Transverse colon (tissue), 4 donors: ENCODE results near the gene MAN1C1. TPM values are rescaled to one million over a fixed set of nuclear protein-coding genes. Genes with fewer than 3 reads are reported as not detected.
"Not testable (repeated sequence)": the region's sequence is repeated elsewhere in the genome, so short reads cannot be mapped to it uniquely, and the experiment has no call there.

Experiments
- DNase-seq: peaks from one replicate; pipeline ENCODE4 v3.0.0-alpha.2; 2019
- H3K27ac ChIP-seq, 4 donors: fragments of 200-600 bp; sonication (generic); 2 replicates each; pipeline ENCODE4 v1.5.1; 2016 to 2018; ENCODE audit warnings: inconsistent platforms in 4 of 4
- H3K27me3 ChIP-seq: fragments of 200-600 bp; sonication (generic); 2 replicates; pipeline ENCODE4 v1.5.1; 2017; ENCODE audit warnings: inconsistent platforms
- H3K36me3 ChIP-seq, 4 donors: fragments of 200-600 bp; sonication (generic); 2 replicates each; pipeline ENCODE4 v1.5.1; 2017 to 2019; ENCODE audit warnings: inconsistent platforms in 4 of 4
- H3K4me1 ChIP-seq, 4 donors: fragments of 200-600 bp; sonication (generic); 2 replicates each; pipeline ENCODE4 v1.5.1; 2017 to 2020; ENCODE audit warnings: inconsistent platforms in 4 of 4
- H3K4me3 ChIP-seq, 4 donors: fragments of 200-600 bp; sonication (generic); 1 replicate in 1 of 4; 2 replicates in 3 of 4; pipeline versions ENCODE4 v1.5.1 to v1.6.1; 2017 to 2019; ENCODE audit warnings: inconsistent platforms in 4 of 4
- H3K9me3 ChIP-seq, 2 donors: fragments of 200-600 bp; sonication (generic); 2 replicates each; pipeline ENCODE4 v1.5.1; 2017 to 2019; ENCODE audit warnings: inconsistent platforms in 2 of 2
- CTCF ChIP-seq, 5 experiments: fragments of 200-600 bp in 3 of 5; fragments of 450-650 bp in 2 of 5; sonication (generic) in 3 of 5; IDR thresholded peaks; 1 replicate in 2 of 5; 2 replicates in 3 of 5; pipeline ENCODE4 v1.5.1; 2016 to 2017; ENCODE audit warnings: antibody characterized with exemption in 5 of 5, inconsistent platforms in 3 of 5, mild to moderate bottlenecking in 2 of 5, moderate library complexity in 1 of 5
- EP300 ChIP-seq: sonication (generic); formaldehyde crosslinking; IDR thresholded peaks from one replicate; pipeline ENCODE4 v1.6.1; 2017; ENCODE audit warnings: antibody characterized with exemption, low read depth
- POLR2A ChIP-seq: fragments of 450-650 bp; IDR thresholded peaks from one replicate; pipeline ENCODE4 v1.6.1; 2016; ENCODE audit warnings: antibody characterized with exemption, mild to moderate bottlenecking, moderate library complexity
- POLR2AphosphoS5 ChIP-seq, 3 donors: sonication (generic); formaldehyde crosslinking; IDR thresholded peaks; one replicate each; pipeline ENCODE4 v1.6.1; 2016; ENCODE audit warnings: antibody characterized with exemption in 3 of 3
- WGBS, 2 donors: methylation state at CpG; one replicate each; pipeline ENCODE4 v1.1.5; 2018; ENCODE audit warnings: low coverage in 1 of 2; 5-methylcytosine and 5-hydroxymethylcytosine counted together
- in situ Hi-C, 4 donors: fragments of 200-750 bp; cut with MboI; loops; one replicate each; pipeline versions ENCODE4 v1.15.0 to v1.15.1; 2017; ENCODE audit warnings: low sequenced_read_pairs in 3 of 4, low pct_ligation_motif_present in 1 of 4, low pct_unique_long_range_greater_than_20kb in 1 of 4
- intact Hi-C: fragments of 100-400 bp; cut with DNase I; formaldehyde crosslinking; loops from one replicate; pipeline ENCODE4 v1.15.1; 2023; ENCODE audit warnings: low total_unique reads
- total RNA-seq, 4 donors: library from RNA; depleted of rRNA; stranded (reverse); fragments of >200 nt; gene quantifications; one replicate each; pipeline ENCODE4 v1.1.0, GENCODE V29; 2016

Gene MAN1C1
- total RNA-seq, 4 donors from 2014 or later: 2.4 to 6.8 (median 4.3) TPM

- in situ Hi-C loops: loop anchor here in 1 of 4 donors (25.0 kb wide), 1 partner anchor 187 kb away; no protein-coding TSS in a partner anchor
- H3K4me3 ChIP-seq: no peak overlapping the region
- H3K9me3 ChIP-seq: no peaks in the 10 kb centered on the region
These were observed 16.5 kb upstream of the MAN1C1 start for GRCh38 chr1:25599969-25600610.

GRCh38 chr1:25600971-25601699 is 15.5 kb upstream of the MAN1C1 start:
- H3K4me1 ChIP-seq, intact Hi-C loops, H3K9me3 ChIP-seq, H3K36me3 ChIP-seq, H3K4me3 ChIP-seq, H3K27me3 ChIP-seq: not testable (repeated sequence)
- WGBS, 2 donors: 60 to 80% methylated on average over 2 to 5 of the region's 5 CpGs
- in situ Hi-C loops: loop anchor here in 1 of 4 donors (25.0 kb wide), 1 partner anchor 186 kb away; no protein-coding TSS in a partner anchor
- TF ChIP-seq POLR2AphosphoS5 (IDR thresholded peaks at IDR 0.05): peak in 1 of 3 donors; percentile 19
- peak overlapping the region in 1 of 4 donors; percentile 20 for H3K27ac ChIP-seq
- DNase-seq: peak; percentile 70

More at GRCh38 chr1:25599969-25600610, 16.5 kb upstream of the MAN1C1 start:
- H3K27ac ChIP-seq: no peak overlapping the region
- intact Hi-C loops: no loop called here
- DNase-seq: no peak
- TF ChIP-seq POLR2AphosphoS5 (IDR thresholded peaks at IDR 0.05) (no peak), CTCF (IDR thresholded peaks at IDR 0.05) (no peak), POLR2A (no peak), EP300 (no peak)
- WGBS, 2 donors: 78 to 83% methylated on average over 6 to 7 of the region's 7 CpGs
- H3K36me3 ChIP-seq: no peaks in the 10 kb centered on the region
- no peaks in the 10 kb centered on the region for H3K27me3 ChIP-seq
- peaks cover 0 to 6% (median 0%) of the 10 kb centered on the region in 4 donors for H3K4me1 ChIP-seq

- H3K4me3 ChIP-seq, H3K27ac ChIP-seq, intact Hi-C loops, H3K27me3 ChIP-seq, H3K9me3 ChIP-seq, H3K36me3 ChIP-seq, DNase-seq: not testable (repeated sequence)
- 99% methylated on average over 14 of the region's 55 CpGs; no CpG with 5 or more reads in 1 of the 2 donors for WGBS, 2 donors
- H3K4me1 ChIP-seq: peaks cover 0 to 12% (median 2%) of the 10 kb centered on the region in 4 donors
- in situ Hi-C loops: loop anchor here in 1 of 4 donors (25.0 kb wide), 1 partner anchor 183 kb away; no protein-coding TSS in a partner anchor
These were observed 12.6 kb upstream of the MAN1C1 start for GRCh38 chr1:25603779-25604538.

GRCh38 chr1:25607123-25607522 is 9.5 kb upstream of the MAN1C1 start:
- no peak for DNase-seq
- H3K4me3 ChIP-seq: no peak overlapping the region
- H3K9me3 ChIP-seq: no peaks in the 10 kb centered on the region
- peaks cover 30% of the 10 kb centered on the region for H3K27me3 ChIP-seq
- H3K36me3 ChIP-seq: no peaks in the 10 kb centered on the region
- no peak for TF ChIP-seq CTCF (IDR thresholded peaks at IDR 0.05)
- no peak for TF ChIP-seq EP300
- no peak for TF ChIP-seq POLR2AphosphoS5 (IDR thresholded peaks at IDR 0.05)
- no peak overlapping the region for H3K27ac ChIP-seq
- peaks cover 3 to 18% (median 7%) of the 10 kb centered on the region in 4 donors for H3K4me1 ChIP-seq
- intact Hi-C loops (no loop called here), in situ Hi-C loops (loop anchor here in 1 of 4 donors (25.0 kb wide), 1 partner anchor 180 kb away; no protein-coding TSS in a partner anchor)
- WGBS, 2 donors: 89 to 90% methylated on average over 4 to 5 of the region's 5 CpGs
